Choroid plexus epithelial cell (primary cell): ENCODE results near the gene INTS4.
A peak's percentile ranks its signal among the peaks of the same experiment; 100 is the strongest.
"Not testable (repeated sequence)": the region's sequence is repeated elsewhere in the genome, so short reads cannot be mapped to it uniquely, and the experiment has no call there.

Source experiments
- DNase-seq: peaks from one replicate; pipeline ENCODE4 v3.0.0-alpha.2; 2010; ENCODE audit warnings: low read depth
- H3K4me3 ChIP-seq: 2 replicates; pipeline ENCODE4 v1.5.1; 2011; ENCODE audit warnings: low read depth, mild to moderate bottlenecking, control low read depth, low read length, moderate library complexity
- CTCF ChIP-seq: conservative IDR thresholded peaks from 2 replicates; pipeline ENCODE4 v1.5.1; 2011; ENCODE audit warnings: low read depth, mild to moderate bottlenecking, control low read depth, inconsistent platforms, low read length, moderate library complexity

Gene INTS4

GRCh38 chr11:78031629-78032028, 37.2 kb upstream of the INTS4 start:
- no peak overlapping the region for H3K4me3 ChIP-seq
- DNase-seq: no peak
- no peak for TF ChIP-seq CTCF

- peak; percentile 70 for DNase-seq
- TF ChIP-seq CTCF: no peak
- H3K4me3 ChIP-seq: no peak overlapping the region
Observed at GRCh38 chr11:78030429-78031325, 36.2 kb upstream of the INTS4 start.

- DNase-seq, H3K4me3 ChIP-seq: not testable (repeated sequence)
Observed at GRCh38 chr11:78028423-78028822, 34.0 kb upstream of the INTS4 start.

- no peak overlapping the region for H3K4me3 ChIP-seq
- no peak for DNase-seq
- no peak for TF ChIP-seq CTCF
Observed at GRCh38 chr11:78027759-78028158, 33.3 kb upstream of the INTS4 start.

GRCh38 chr11:78025378-78025777, 30.9 kb upstream of the INTS4 start:
- H3K4me3 ChIP-seq: no peak overlapping the region
- TF ChIP-seq CTCF: no peak
- no peak for DNase-seq

GRCh38 chr11:78023426-78023825, 29.0 kb upstream of the INTS4 start:
- TF ChIP-seq CTCF: no peak
- peak overlapping the region; percentile 69 for H3K4me3 ChIP-seq
- no peak for DNase-seq

GRCh38 chr11:78022397-78023396, 28.2 kb upstream of the INTS4 start, which contains the start of gene KCTD14:
Gene KCTD14 (minus strand): TSS chr11:78023276. CDS start chr11:78023249, 27 bp downstream.
- H3K4me3 ChIP-seq: peak within 1 kb of the TSS; percentile 69
- no peak for DNase-seq

More at GRCh38 chr11:78022397-78023396, 28.2 kb upstream of the INTS4 start, which contains the start of gene KCTD14:
- TF ChIP-seq CTCF: no peak
